H1 (cell line): Measurements from ENCODE around the gene KCNH1. TPM values are rescaled to one million over a fixed set of nuclear protein-coding genes. Genes with fewer than 3 reads are reported as not detected.

Experiments used
- CTCF ChIA-PET: fragments of 300-600 bp; sonication (Branson Sonifier 250); formaldehyde crosslinking; loops from one replicate; lab custom pipeline; 2021; ENCODE audit not compliant: partially characterized antibody; lab: Charles Lee
- POLR2A ChIA-PET: fragments of 300-600 bp; sonication (Branson Sonifier 250); formaldehyde crosslinking; loops from one replicate; lab custom pipeline; 2021; ENCODE audit warnings: inconsistent platforms; ENCODE audit not compliant: partially characterized antibody; lab: Charles Lee
- DNase-seq, 2 experiments: peaks; one replicate each; pipeline versions ENCODE4 v3.0.0 to v3.0.0-alpha.2; 2010 to 2022; ENCODE audit warnings: low spot score in 2 of 2, low read depth in 1 of 2, mixed read lengths in 1 of 2
- FAIRE-seq: peaks from 2 replicates; lab custom pipeline; 2011; peaks lifted over from hg19 to GRCh38; lab: Jason Lieb, UNC
- H2AFZ ChIP-seq: 2 replicates; pipeline ENCODE4 v1.8.1; 2012; ENCODE audit warnings: low read length, inconsistent platforms
- H2AK5ac ChIP-seq: 2 replicates; pipeline ENCODE4 v1.6.1; 2013; ENCODE audit warnings: low read depth, low read length
- H2BK120ac ChIP-seq: replicated peaks from 2 replicates; pipeline ENCODE3; 2013; ENCODE audit warnings: low read depth, low read length, inconsistent platforms
- H2BK12ac ChIP-seq: 2 replicates; pipeline ENCODE4 v1.6.1; 2013; ENCODE audit warnings: low read depth, low read length
- H2BK15ac ChIP-seq: 2 replicates; pipeline ENCODE4 v1.6.1; 2013; ENCODE audit warnings: low read length
- H2BK20ac ChIP-seq: 2 replicates; pipeline ENCODE4 v1.6.1; 2013; ENCODE audit warnings: low read length
- H2BK5ac ChIP-seq: 2 replicates; pipeline ENCODE4 v1.6.1; 2013; ENCODE audit warnings: low read depth, low read length
- H3K14ac ChIP-seq: 2 replicates; pipeline ENCODE4 v1.6.1; 2013; ENCODE audit warnings: inconsistent platforms; ENCODE audit not compliant: insufficient read length
- H3K18ac ChIP-seq: 2 replicates; pipeline ENCODE4 v1.6.1; 2013; ENCODE audit warnings: low read length; ENCODE audit errors: extremely low read depth
- H3K23ac ChIP-seq: 2 replicates; pipeline ENCODE4 v1.6.1; 2013; ENCODE audit warnings: inconsistent platforms; ENCODE audit not compliant: insufficient read length
- H3K23me2 ChIP-seq: 2 replicates; pipeline ENCODE4 v1.6.1; 2013; ENCODE audit warnings: low read depth, low read length
- H3K27ac ChIP-seq: 2 replicates; pipeline ENCODE4 v1.6.1; 2011; ENCODE audit warnings: low read depth, low read length, inconsistent platforms
- H3K27me3 ChIP-seq, 4 experiments: replicated peaks in 1 of 4; 1 replicate in 1 of 4; 2 replicates in 3 of 4; pipeline versions ENCODE4 v1.6.1 to v1.8.1; 2011 to 2013; ENCODE audit warnings: low read length in 3 of 4, mild to moderate bottlenecking in 3 of 4, inconsistent platforms in 2 of 4, mixed read lengths in 2 of 4, moderate library complexity in 1 of 4; ENCODE audit not compliant: control insufficient read depth in 3 of 4, insufficient read depth in 3 of 4; ENCODE audit errors: extremely low read depth in 1 of 4
- H3K36me3 ChIP-seq, 4 experiments: 2 replicates each; pipeline versions ENCODE4 v1.6.1 to v1.8.1; 2011 to 2013; ENCODE audit warnings: mild to moderate bottlenecking in 4 of 4, low read length in 3 of 4, moderate library complexity in 2 of 4, control low read depth in 1 of 4, inconsistent platforms in 1 of 4; ENCODE audit not compliant: insufficient read depth in 4 of 4, control insufficient read depth in 2 of 4
- H3K4ac ChIP-seq: replicated peaks from 2 replicates; pipeline ENCODE3; 2013; ENCODE audit warnings: low read length, low read depth, mixed read lengths, inconsistent platforms; ENCODE audit not compliant: insufficient read length
- H3K4me1 ChIP-seq, 4 experiments: replicated peaks in 1 of 4; 1 replicate in 1 of 4; 2 replicates in 3 of 4; pipeline versions ENCODE4 v1.6.1 to v1.8.1; 2011 to 2013; ENCODE audit warnings: low read length in 3 of 4, inconsistent platforms in 2 of 4, mixed read lengths in 1 of 4; ENCODE audit not compliant: insufficient read depth in 4 of 4, control insufficient read depth in 3 of 4
- H3K4me2 ChIP-seq, 2 experiments: 2 replicates each; pipeline versions ENCODE4 v1.6.1 to v1.8.1; 2011 to 2013; ENCODE audit warnings: low read depth in 2 of 2, low read length in 2 of 2, control low read depth in 1 of 2, inconsistent platforms in 1 of 2, mild to moderate bottlenecking in 1 of 2; ENCODE audit not compliant: insufficient read depth in 1 of 2
- H3K4me3 ChIP-seq, 4 experiments: fragments of 200-600, 300-600 bp in 1 of 4; sonication (generic), shearing (Covaris generic), sonication (Bioruptor Twin) in 1 of 4; 2 replicates each; pipeline versions ENCODE4 v1.5.1 to v1.8.1; 2011 to 2016; ENCODE audit warnings: low read length in 4 of 4, low read depth in 3 of 4, control low read depth in 2 of 4, inconsistent platforms in 2 of 4, mild to moderate bottlenecking in 2 of 4, mixed read lengths in 1 of 4, moderate library complexity in 1 of 4; ENCODE audit not compliant: insufficient read depth in 2 of 4; ENCODE audit errors: extremely low read depth in 1 of 4
- H3K56ac ChIP-seq: replicated peaks from 2 replicates; pipeline ENCODE3; 2013; ENCODE audit warnings: low read depth, mild to moderate bottlenecking, mixed read lengths, low read length, inconsistent platforms; ENCODE audit not compliant: insufficient read length
- H3K79me1 ChIP-seq: 2 replicates; pipeline ENCODE4 v1.6.1; 2013; ENCODE audit warnings: low read depth, low read length, control low read depth
- H3K79me2 ChIP-seq, 2 experiments: 2 replicates each; pipeline versions ENCODE4 v1.6.1 to v1.8.1; 2012 to 2013; ENCODE audit warnings: low read length in 2 of 2, mild to moderate bottlenecking in 2 of 2, inconsistent platforms in 1 of 2; ENCODE audit not compliant: insufficient read depth in 2 of 2, control insufficient read depth in 1 of 2
- H3K9ac ChIP-seq, 4 experiments: replicated peaks in 1 of 4; 1 replicate in 1 of 4; 2 replicates in 3 of 4; pipeline versions ENCODE4 v1.6.1 to v1.8.1; 2011 to 2013; ENCODE audit warnings: low read depth in 3 of 4, low read length in 3 of 4, control low read depth in 2 of 4, mild to moderate bottlenecking in 2 of 4, moderate library complexity in 2 of 4, inconsistent platforms in 1 of 4; ENCODE audit errors: extremely low read depth in 1 of 4
- H3K9me3 ChIP-seq, 2 experiments: 2 replicates each; pipeline versions ENCODE4 v1.6.1 to v1.8.1; 2012 to 2013; ENCODE audit warnings: mild to moderate bottlenecking in 2 of 2, moderate library complexity in 2 of 2, control low read depth in 1 of 2, inconsistent platforms in 1 of 2, low read depth in 1 of 2, low read length in 1 of 2, mixed read lengths in 1 of 2; ENCODE audit not compliant: insufficient read depth in 2 of 2
- H4K20me1 ChIP-seq, 2 experiments: replicated peaks in 1 of 2; 2 replicates each; pipeline versions ENCODE3 to v1.8.1; 2011 to 2013; ENCODE audit warnings: inconsistent platforms in 2 of 2, low read length in 2 of 2, mild to moderate bottlenecking in 1 of 2; ENCODE audit not compliant: insufficient read depth in 2 of 2, control insufficient read depth in 1 of 2
- H4K5ac ChIP-seq: 2 replicates; pipeline ENCODE4 v1.6.1; 2013; ENCODE audit warnings: low read length, low read depth, mixed read lengths, inconsistent platforms; ENCODE audit not compliant: insufficient read length
- H4K8ac ChIP-seq: 2 replicates; pipeline ENCODE4 v1.8.0; 2013; ENCODE audit warnings: mild to moderate bottlenecking, moderate library complexity, low read length, inconsistent platforms; ENCODE audit not compliant: insufficient read depth; ENCODE audit errors: extremely low read depth
- H4K91ac ChIP-seq: replicated peaks from 2 replicates; pipeline ENCODE3; 2013; ENCODE audit warnings: low read length, mixed read lengths, inconsistent platforms; ENCODE audit not compliant: insufficient read length
- BRCA1 ChIP-seq: IDR thresholded peaks from 2 replicates; pipeline ENCODE4 v1.6.1; 2012; ENCODE audit warnings: low read depth, low read length, improper control_type of control experiment
- CREB1 ChIP-seq: IDR thresholded peaks from 2 replicates; pipeline ENCODE4 v1.6.1; 2012; ENCODE audit warnings: inconsistent platforms
- EP300 ChIP-seq, 2 experiments: IDR thresholded peaks; 1 replicate in 1 of 2; 2 replicates in 1 of 2; pipeline ENCODE4 v1.6.1; 2011 to 2012; ENCODE audit warnings: low read depth in 2 of 2, low read length in 2 of 2, mild to moderate bottlenecking in 2 of 2, borderline replicate concordance in 1 of 2, inconsistent platforms in 1 of 2, moderate library complexity in 1 of 2
- GABPA ChIP-seq: IDR thresholded peaks from 2 replicates; pipeline ENCODE4 v1.6.1; 2011; ENCODE audit warnings: mild to moderate bottlenecking, low read length, moderate library complexity, borderline replicate concordance; ENCODE audit not compliant: insufficient read depth
- GTF2F1 ChIP-seq: IDR thresholded peaks from 2 replicates; pipeline ENCODE4 v1.6.1; 2012; ENCODE audit warnings: low read depth, low read length, improper control_type of control experiment, borderline replicate concordance
- POU5F1 ChIP-seq: IDR thresholded peaks from 2 replicates; pipeline ENCODE4 v1.6.1; 2011; ENCODE audit warnings: low read depth, mild to moderate bottlenecking, low read length, moderate library complexity
- RXRA ChIP-seq: IDR thresholded peaks from 2 replicates; pipeline ENCODE4 v1.6.1; 2011; ENCODE audit warnings: low read depth, mild to moderate bottlenecking, low read length, moderate library complexity; ENCODE audit not compliant: insufficient read depth
- SP4 ChIP-seq: IDR thresholded peaks from 2 replicates; pipeline ENCODE4 v1.6.1; 2012; ENCODE audit warnings: low read length, inconsistent platforms
- SRF ChIP-seq: IDR thresholded peaks from 2 replicates; pipeline ENCODE4 v1.6.1; 2011; ENCODE audit warnings: mild to moderate bottlenecking, low read depth, low read length, moderate library complexity
- SUZ12 ChIP-seq: fragments of 200-600 bp; sonication (generic); IDR thresholded peaks from 2 replicates; pipeline ENCODE4 v1.6.1; 2012; ENCODE audit warnings: mild to moderate bottlenecking, inconsistent platforms, low read length, moderate library complexity, mixed read lengths
- TEAD4 ChIP-seq: IDR thresholded peaks from 2 replicates; pipeline ENCODE4 v1.6.1; 2012; ENCODE audit warnings: low read depth, low read length, inconsistent platforms, mixed read lengths
- WGBS, 2 experiments: shearing (Covaris generic) in 1 of 2; methylation state at CpG; one replicate each; pipeline versions ENCODE4 v1.1.6 to v1.1.7; 2013 to 2015; ENCODE audit warnings: low lambda C conversion rate in 2 of 2, mixed read lengths in 2 of 2, inconsistent platforms in 1 of 2, low coverage in 1 of 2, missing lambda C conversion rate in 1 of 2; ENCODE audit not compliant: insufficient replicate concordance in 2 of 2, insufficient coverage in 1 of 2, insufficient read length in 1 of 2; ENCODE audit errors: extremely low coverage in 1 of 2, missing lambda C conversion rate in 1 of 2; 5-methylcytosine and 5-hydroxymethylcytosine counted together
- polyA plus RNA-seq, 7 experiments: library from polyadenylated mRNA; depleted of rRNA in 3 of 7; stranded (reverse) in 5 of 7; unstranded in 2 of 7; fragments of >200 nt in 5 of 7; fragments of 200-250 nt in 2 of 7; gene quantifications; 1 replicate in 5 of 7; 2 replicates in 1 of 7; 4 replicates in 1 of 7; pipeline versions ENCODE4 v1.2.1 to v1.2.3, GENCODE V29; 2011 to 2013; ENCODE audit warnings: missing spikeins in 2 of 7, mixed read lengths in 2 of 7
- total RNA-seq: library from RNA; stranded (reverse); fragmentation: NEBNext Ultra II Directional; extraction: Animal tissue kit (Norgen Biotek cat#: 25700); gene quantifications from 2 replicates; pipeline ENCODE4 v1.2.1, GENCODE V29; 2021

The KCNH1 gene
- total and polyA plus RNA-seq, 2 of the 8 experiments (the other 6 are each of a cell fraction or from before 2014, with no cell fraction given): 0.27 to 0.34 TPM

GRCh38 chr1:210769473-210769872 is 364.5 kb downstream of the KCNH1 start:
- no peak overlapping the region for H2BK20ac ChIP-seq
- CTCF ChIA-PET: no interaction called here

More at GRCh38 chr1:210769473-210769872, 364.5 kb downstream of the KCNH1 start:
- Histone ChIP-seq H4K8ac (no peak overlapping the region), H2AK5ac (no peak overlapping the region), H2BK5ac (no peak overlapping the region), H3K4me1 (0 out of 7 replicates have a peak, but pooled peaks cover 0 to 2% (median 0%) of the 10 kb centered on the region in 4 experiments), H2BK12ac (no peak overlapping the region), H4K20me1 (no peaks in the 10 kb centered on the region), H3K9ac (no peak overlapping the region), H3K9me3 (no peaks in the 10 kb centered on the region), H2BK15ac (no peak overlapping the region), H4K91ac (no peak overlapping the region), H3K79me2 (no peaks in the 10 kb centered on the region), H3K14ac (no peak overlapping the region), H2AFZ (no peak overlapping the region), H3K36me3 (no peaks in the 10 kb centered on the region), H3K27me3 (no peaks in the 10 kb centered on the region), H3K18ac (no peak overlapping the region), H4K5ac (no peak overlapping the region), H3K79me1 (no peaks in the 10 kb centered on the region), H3K4me3 (no peak overlapping the region), H3K56ac (no peak overlapping the region), H3K27ac (no peak overlapping the region), H3K23ac (no peak overlapping the region), H3K23me2 (no peaks in the 10 kb centered on the region), H3K4ac (no peak overlapping the region), H2BK120ac (no peak overlapping the region), H3K4me2 (no peak overlapping the region)
- POLR2A ChIA-PET: no interaction called here
- DNase-seq (no peak), FAIRE-seq (no peak)
- WGBS, 2 experiments: 87% methylated on average over 4 of the region's 4 CpGs; no CpG with 5 or more reads in 1 of the 2 experiments
- no peak for TF ChIP-seq GTF2F1
- TF ChIP-seq POU5F1: no peak
- TF ChIP-seq CREB1: no peak
- no peak for TF ChIP-seq GABPA
- no peak for TF ChIP-seq RXRA
- no peak for TF ChIP-seq BRCA1
- no peak for TF ChIP-seq EP300 (IDR thresholded peaks at IDR 0.05; ENCODE audit: borderline replicate concordance in 1 of 2, low read depth in 2 of 2, low read length in 2 of 2)
- TF ChIP-seq SRF: no peak
- no peak for TF ChIP-seq TEAD4
- no peak for TF ChIP-seq SUZ12
- no peak for TF ChIP-seq SP4
